H9 (cell line): ENCODE results near the gene CRBN. TPM values are rescaled to one million over a fixed set of nuclear protein-coding genes. Genes with fewer than 3 reads are reported as not detected.
A peak's percentile ranks its signal among the peaks of the same experiment; 100 is the strongest.

ENCODE experiments used
- DNase-seq: peaks from one replicate; pipeline ENCODE4 v3.0.0-alpha.2; 2017
- H2AFZ ChIP-seq: one replicate; pipeline ENCODE4 v1.6.1; 2013; ENCODE audit warnings: mild to moderate bottlenecking, low read length, control low read depth, moderate library complexity
- H2AK5ac ChIP-seq: 2 replicates; pipeline ENCODE4 v1.6.1; 2013; ENCODE audit warnings: low read length, control low read depth, mixed read lengths; ENCODE audit not compliant: insufficient read length
- H2BK120ac ChIP-seq: one replicate; pipeline ENCODE4 v1.6.1; 2013; ENCODE audit warnings: low read depth, mild to moderate bottlenecking, low read length, control low read depth, inconsistent platforms; ENCODE audit not compliant: poor library complexity, severe bottlenecking
- H2BK12ac ChIP-seq: 2 replicates; pipeline ENCODE4 v1.6.1; 2013; ENCODE audit warnings: low read length, control low read depth, mixed read lengths, low read depth; ENCODE audit not compliant: insufficient read length
- H2BK15ac ChIP-seq: 2 replicates; pipeline ENCODE4 v1.6.1; 2013; ENCODE audit warnings: low read depth, low read length, control low read depth
- H2BK20ac ChIP-seq: one replicate; pipeline ENCODE4 v1.6.1; 2013; ENCODE audit warnings: low read depth, mild to moderate bottlenecking, low read length, control low read depth, inconsistent platforms; ENCODE audit not compliant: poor library complexity, severe bottlenecking
- H2BK5ac ChIP-seq: 2 replicates; pipeline ENCODE4 v1.6.1; 2013; ENCODE audit warnings: low read length, control low read depth, mixed read lengths; ENCODE audit not compliant: insufficient read length
- H3K14ac ChIP-seq: 2 replicates; pipeline ENCODE4 v1.6.1; 2013; ENCODE audit warnings: low read length, control low read depth; ENCODE audit not compliant: insufficient read depth
- H3K18ac ChIP-seq: 2 replicates; pipeline ENCODE4 v1.6.1; 2013; ENCODE audit warnings: low read depth, mild to moderate bottlenecking, mixed read lengths, low read length, control low read depth; ENCODE audit not compliant: insufficient read length
- H3K23ac ChIP-seq: 2 replicates; pipeline ENCODE4 v1.6.1; 2013; ENCODE audit warnings: low read length, control low read depth, mixed read lengths, low read depth; ENCODE audit not compliant: insufficient read length
- H3K23me2 ChIP-seq: 2 replicates; pipeline ENCODE4 v1.6.1; 2013; ENCODE audit warnings: low read depth, mild to moderate bottlenecking, mixed read lengths, low read length, control low read depth; ENCODE audit not compliant: insufficient read length, poor library complexity, severe bottlenecking
- H3K27ac ChIP-seq: 2 replicates; pipeline ENCODE4 v1.5.1; 2013; ENCODE audit warnings: low read length, control low read depth, mixed read lengths, low read depth; ENCODE audit not compliant: insufficient read length
- H3K27me3 ChIP-seq: 2 replicates; pipeline ENCODE4 v1.6.1; 2013; ENCODE audit warnings: low read length, control low read depth, inconsistent platforms; ENCODE audit not compliant: insufficient read depth
- H3K4ac ChIP-seq: 2 replicates; pipeline ENCODE4 v1.6.1; 2013; ENCODE audit warnings: low read depth, mild to moderate bottlenecking, control low read depth, inconsistent platforms, low read length, moderate library complexity
- H3K4me1 ChIP-seq: 2 replicates; pipeline ENCODE4 v1.6.1; 2013; ENCODE audit warnings: low read length, control low read depth, inconsistent platforms; ENCODE audit not compliant: insufficient read depth
- H3K4me2 ChIP-seq: 2 replicates; pipeline ENCODE4 v1.6.1; 2013; ENCODE audit warnings: low read length, control low read depth, mixed read lengths; ENCODE audit not compliant: insufficient read length, insufficient read depth
- H3K56ac ChIP-seq: 2 replicates; pipeline ENCODE4 v1.6.1; 2013; ENCODE audit warnings: low read depth, mild to moderate bottlenecking, mixed read lengths, low read length, control low read depth; ENCODE audit not compliant: insufficient read length
- H3K79me1 ChIP-seq: 2 replicates; pipeline ENCODE4 v1.6.1; 2013; ENCODE audit warnings: low read depth, mild to moderate bottlenecking, moderate library complexity, low read length, control low read depth, inconsistent platforms; ENCODE audit not compliant: insufficient read depth, poor library complexity, severe bottlenecking
- H3K79me2 ChIP-seq: 2 replicates; pipeline ENCODE4 v1.6.1; 2013; ENCODE audit warnings: low read length, control low read depth, inconsistent platforms; ENCODE audit not compliant: insufficient read depth
- H3K9ac ChIP-seq: 2 replicates; pipeline ENCODE4 v1.6.1; 2013; ENCODE audit warnings: low read length, control low read depth, mixed read lengths; ENCODE audit not compliant: insufficient read length; ENCODE audit errors: extremely low read depth
- H3K9me3 ChIP-seq: one replicate; pipeline ENCODE4 v1.6.1; 2013; ENCODE audit warnings: low read depth, low read length, inconsistent platforms; ENCODE audit not compliant: control insufficient read depth
- H3T11ph ChIP-seq: one replicate; pipeline ENCODE4 v1.6.1; 2013; ENCODE audit warnings: mild to moderate bottlenecking, low read length, control low read depth, inconsistent platforms
- H4K20me1 ChIP-seq: one replicate; pipeline ENCODE4 v1.6.1; 2013; ENCODE audit not compliant: control insufficient read depth, insufficient read length, insufficient read depth
- H4K5ac ChIP-seq: 2 replicates; pipeline ENCODE4 v1.6.1; 2013; ENCODE audit warnings: low read depth, mild to moderate bottlenecking, mixed read lengths, low read length, control low read depth; ENCODE audit not compliant: insufficient read length
- H4K8ac ChIP-seq: replicated peaks from 2 replicates; pipeline ENCODE4 v1.6.1; 2013; ENCODE audit warnings: low read length, control low read depth, mixed read lengths, low read depth; ENCODE audit not compliant: insufficient read length
- H4K91ac ChIP-seq: 2 replicates; pipeline ENCODE4 v1.6.1; 2013; ENCODE audit warnings: low read depth, mild to moderate bottlenecking, moderate library complexity, mixed read lengths, low read length, control low read depth; ENCODE audit not compliant: insufficient read length
- H3K27ac Mint-ChIP-seq, 3 experiments: 2 replicates in 2 of 3; 3 replicates in 1 of 3; pipeline ENCODE4 v1.8.0; 2020 to 2021; ENCODE audit warnings: mixed read lengths in 3 of 3, mild to moderate bottlenecking in 1 of 3, moderate library complexity in 1 of 3
- H3K27me3 Mint-ChIP-seq: 2 replicates; pipeline ENCODE4 v1.8.0; 2021; ENCODE audit warnings: low read depth, mild to moderate bottlenecking, moderate library complexity, mixed read lengths
- H3K36me3 Mint-ChIP-seq, 3 experiments: 2 replicates in 2 of 3; 3 replicates in 1 of 3; pipeline ENCODE4 v1.8.0; 2020 to 2021; ENCODE audit warnings: low read depth in 3 of 3, mixed read lengths in 3 of 3; ENCODE audit not compliant: insufficient read depth in 1 of 3
- H3K4me1 Mint-ChIP-seq, 2 experiments: 2 replicates each; pipeline ENCODE4 v1.8.0; 2020; ENCODE audit warnings: mixed read lengths in 2 of 2
- H3K4me3 Mint-ChIP-seq, 2 experiments: 2 replicates in 1 of 2; 3 replicates in 1 of 2; pipeline ENCODE4 v1.8.0; 2020 to 2021; ENCODE audit warnings: mild to moderate bottlenecking in 2 of 2, mixed read lengths in 2 of 2, moderate library complexity in 1 of 2
- H3K9me3 Mint-ChIP-seq, 2 experiments: 2 replicates in 1 of 2; 3 replicates in 1 of 2; pipeline ENCODE4 v1.8.0; 2020; ENCODE audit warnings: mild to moderate bottlenecking in 2 of 2, mixed read lengths in 2 of 2, moderate library complexity in 1 of 2
- CTCF ChIP-seq: fragments of 200-600 bp; sonication (generic); conservative IDR thresholded peaks from 3 replicates; pipeline ENCODE4 v1.8.0; 2021; ENCODE audit warnings: antibody characterized with exemption, mild to moderate bottlenecking
- WGBS: extraction: QIAGEN DNeasy Blood & Tissue Kit; methylation state at CpG from one replicate; pipeline ENCODE4 v1.1.7; 2013; ENCODE audit warnings: missing lambda C conversion rate, low lambda C conversion rate, mixed read lengths; ENCODE audit not compliant: insufficient read length; ENCODE audit errors: extremely low coverage; 5-methylcytosine and 5-hydroxymethylcytosine counted together
- total RNA-seq: library from RNA; stranded (reverse); gene quantifications from 2 replicates; pipeline ENCODE4 v1.2.1, GENCODE V29; 2021

The CRBN gene
- total RNA-seq, 1 experiment from 2014 or later, result 40.2 TPM

- H3K23me2 ChIP-seq, result no peaks in the 10 kb centered on the region
- H3K9me3 Mint-ChIP-seq, result no peaks in the 10 kb centered on the region
- no peak overlapping the region for H2BK20ac ChIP-seq
- H2BK5ac ChIP-seq, result no peak overlapping the region
- no peak overlapping the region for H3K23ac ChIP-seq
- no peaks in the 10 kb centered on the region for H4K20me1 ChIP-seq
- no peak overlapping the region for H3K14ac ChIP-seq
- no peak for TF ChIP-seq CTCF
- no peak overlapping the region for H4K5ac ChIP-seq
- H2AFZ ChIP-seq, result no peak overlapping the region
- H3K56ac ChIP-seq, result no peak overlapping the region
- H3K27ac Mint-ChIP-seq, result no peak overlapping the region; a peak in 1 of 7 replicates
- H4K8ac ChIP-seq, result no peak overlapping the region
- no peak overlapping the region for H2AK5ac ChIP-seq
- WGBS, result no CpG with 5 or more reads among the region's 10 CpGs
- no peak overlapping the region for H3T11ph ChIP-seq
- no peak overlapping the region for H3K9ac ChIP-seq
- H3K27me3 ChIP-seq, result no peaks in the 10 kb centered on the region
- H3K4me1 Mint-ChIP-seq, result peaks cover 10 to 14% of the 10 kb centered on the region in 2 experiments
- H3K27ac ChIP-seq, result no peak overlapping the region
- H2BK120ac ChIP-seq, result no peak overlapping the region
- DNase-seq, result no peak
- peaks cover 7 to 24% (median 23%) of the 10 kb centered on the region in 3 experiments; a peak in 5 of 7 replicates for H3K36me3 Mint-ChIP-seq
- no peak overlapping the region for H4K91ac ChIP-seq
- H3K18ac ChIP-seq, result no peak overlapping the region
- H3K4me2 ChIP-seq, result peak overlapping the region; percentile 100
- H3K79me1 ChIP-seq, result peaks cover 10% of the 10 kb centered on the region
- peaks cover 13% of the 10 kb centered on the region for H3K27me3 Mint-ChIP-seq
- peak overlapping the region; percentile 80 to 92 for H3K4me3 Mint-ChIP-seq
- H3K9me3 ChIP-seq, result no peaks in the 10 kb centered on the region
- no peak overlapping the region for H3K4ac ChIP-seq
- H2BK15ac ChIP-seq, result no peak overlapping the region
- peaks cover 4% of the 10 kb centered on the region; the same call in 1 of the 2 replicates for H3K4me1 ChIP-seq
- peaks cover 12% of the 10 kb centered on the region; the same call in 1 of the 2 replicates for H3K79me2 ChIP-seq
- H2BK12ac ChIP-seq, result no peak overlapping the region
Observed at GRCh38 chr3:3177861-3178497, 1.5 kb downstream of the CRBN start.
